GM19328 (cell line): ENCODE measurements around the gene HS3ST5.
"Not testable (repeated sequence)": the region's sequence is repeated elsewhere in the genome, so short reads cannot be mapped to it uniquely, and the experiment has no call there.

Experiments used
- ATAC-seq: cut with Tn5 transposase; IDR thresholded peaks from one replicate; pipeline ENCODE4 v1.9.1; 2021; ENCODE audit warnings: mild to moderate bottlenecking, moderate library complexity; ENCODE audit not compliant: unreplicated experiment

The HS3ST5 gene

DNA sequence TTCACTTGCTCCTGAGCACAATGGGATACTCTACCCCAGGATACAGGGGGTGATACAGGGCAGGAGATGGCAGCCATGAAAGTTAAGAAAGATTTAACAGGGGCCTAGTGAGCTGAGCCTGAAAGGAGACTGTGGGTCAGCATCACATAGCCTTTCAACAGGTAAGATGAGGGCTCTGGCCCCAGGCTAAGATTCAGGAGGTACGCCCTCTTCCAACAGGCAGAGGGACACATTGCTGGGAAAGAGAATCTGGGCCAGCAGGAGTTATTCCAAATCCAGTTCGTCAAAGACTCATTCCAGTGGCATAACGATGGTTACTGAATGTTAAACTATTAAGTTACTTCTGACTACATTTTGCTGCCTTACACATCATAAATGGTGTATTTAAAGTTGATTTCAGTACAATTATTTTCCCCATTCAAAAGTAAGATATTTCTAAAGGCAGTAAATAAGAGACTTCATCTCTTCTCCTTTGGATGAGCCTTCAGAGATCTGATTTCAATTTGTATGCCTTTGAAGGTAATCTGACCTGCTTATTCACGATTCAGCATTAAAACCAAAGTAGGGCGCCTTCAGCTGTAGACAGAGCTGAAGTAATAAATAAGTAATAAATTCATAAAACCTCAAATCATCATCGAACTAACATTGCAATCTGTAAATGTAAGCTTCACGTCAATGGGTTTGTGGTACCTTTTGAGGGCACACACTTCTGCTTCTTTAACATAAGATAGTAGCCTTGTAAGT lies 62.4 kb downstream of the HS3ST5 start:
- ATAC-seq, result no peak

DNA sequence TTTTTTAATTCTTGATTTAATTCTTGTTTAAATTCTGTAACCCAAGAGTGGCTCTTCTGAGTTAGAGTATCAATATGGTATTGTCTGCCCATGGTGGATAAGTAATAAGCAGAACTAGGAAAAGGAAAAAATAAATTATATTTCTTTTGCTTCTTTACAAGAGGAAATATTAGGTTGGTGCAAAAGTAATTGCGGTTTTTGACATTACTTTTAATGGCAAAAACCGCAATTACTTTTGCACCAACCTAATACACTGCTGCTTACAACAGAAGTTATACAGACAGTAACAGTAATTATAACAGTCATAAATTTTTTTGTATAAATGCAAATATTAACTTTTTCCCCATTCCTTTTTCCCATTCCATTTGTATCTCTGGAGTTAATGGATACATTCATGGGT lies 65.6 kb downstream of the HS3ST5 start:
- ATAC-seq, result no peak

DNA sequence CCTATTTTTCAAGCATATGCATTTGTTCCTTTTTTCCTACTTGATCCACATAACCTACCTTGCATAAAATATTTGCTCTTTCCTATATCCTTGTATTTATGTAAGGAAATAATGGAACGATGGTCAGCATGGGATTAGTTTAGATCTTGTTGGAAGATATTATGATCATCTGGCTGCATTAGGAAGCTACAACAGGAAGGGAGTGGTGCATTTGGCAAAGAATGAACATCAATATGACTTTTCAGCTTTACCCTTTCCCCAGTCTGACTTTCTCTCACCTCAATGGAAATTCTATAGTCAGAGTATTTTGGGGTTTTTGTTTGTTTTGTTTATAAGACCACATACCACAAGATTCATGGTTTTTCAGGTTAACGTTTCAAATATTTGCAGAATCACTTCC lies 66.0 kb downstream of the HS3ST5 start:
- ATAC-seq, result no peak

GRCh38 chr6:114274836-114275235 lies 68.0 kb downstream of the HS3ST5 start:
- ATAC-seq, result no peak

DNA sequence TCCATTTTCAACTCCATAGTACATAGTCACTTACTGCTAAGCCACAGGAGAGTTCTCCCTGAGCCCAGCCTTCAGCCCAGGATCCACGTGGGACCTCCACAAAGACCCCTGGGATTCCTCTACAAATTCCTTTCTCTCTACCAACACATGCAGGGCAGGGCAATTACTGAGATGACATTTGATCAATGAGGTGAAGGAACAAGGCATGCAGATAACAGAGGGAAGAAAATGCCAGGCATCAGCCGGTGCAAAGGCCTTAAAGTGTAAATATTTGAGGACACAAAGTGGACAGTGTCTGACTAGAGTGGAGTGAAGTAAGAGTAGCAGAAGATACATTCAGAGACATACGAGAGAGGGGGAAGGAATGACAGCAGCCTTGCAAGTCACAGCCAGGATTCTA lies 70.2 kb downstream of the HS3ST5 start:
- no peak for ATAC-seq

DNA sequence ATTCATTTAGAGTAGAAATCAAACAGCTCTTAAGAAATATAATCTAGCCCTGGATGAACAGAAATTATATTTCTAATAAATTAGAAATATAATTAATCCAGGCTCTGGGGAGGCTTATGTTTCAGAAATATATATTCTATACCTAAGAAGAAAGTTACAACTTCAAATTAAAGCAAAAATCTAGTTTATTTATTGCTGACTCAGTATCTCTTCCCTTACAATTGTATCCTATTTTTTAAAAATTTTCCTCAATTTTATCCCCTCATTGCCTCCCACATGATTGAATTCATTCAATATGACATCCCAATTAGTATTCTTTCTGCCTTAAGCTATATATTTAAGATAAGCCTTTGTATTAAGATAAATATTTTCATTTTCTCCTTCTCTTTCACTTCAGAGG lies 71.4 kb downstream of the HS3ST5 start:
- ATAC-seq, result no peak

- no peak for ATAC-seq
Observed at GRCh38 chr6:114267897-114268296, 74.9 kb downstream of the HS3ST5 start.

- no peak for ATAC-seq
Observed at GRCh38 chr6:114260810-114261209, 82.0 kb downstream of the HS3ST5 start.

DNA sequence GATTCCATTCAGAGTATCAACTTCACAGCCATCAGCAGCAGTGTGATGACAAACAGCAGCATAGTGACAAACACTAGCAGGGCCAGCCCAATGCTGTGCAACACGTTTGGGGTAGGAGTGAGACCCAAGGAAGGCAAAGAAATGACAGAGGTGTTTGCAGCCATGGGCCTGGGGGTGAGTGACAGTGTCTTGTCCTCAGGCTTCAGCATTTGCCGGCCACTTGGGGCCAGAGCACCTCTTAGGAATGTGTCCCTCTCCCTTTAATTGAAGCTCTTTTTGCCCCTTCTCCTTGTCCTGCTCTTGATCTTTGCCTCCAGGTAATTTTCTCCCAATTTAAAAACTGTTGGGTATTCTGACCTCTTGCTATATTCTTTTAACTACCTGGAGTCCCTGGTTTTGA lies 84.4 kb downstream of the HS3ST5 start:
- ATAC-seq, result no peak

DNA sequence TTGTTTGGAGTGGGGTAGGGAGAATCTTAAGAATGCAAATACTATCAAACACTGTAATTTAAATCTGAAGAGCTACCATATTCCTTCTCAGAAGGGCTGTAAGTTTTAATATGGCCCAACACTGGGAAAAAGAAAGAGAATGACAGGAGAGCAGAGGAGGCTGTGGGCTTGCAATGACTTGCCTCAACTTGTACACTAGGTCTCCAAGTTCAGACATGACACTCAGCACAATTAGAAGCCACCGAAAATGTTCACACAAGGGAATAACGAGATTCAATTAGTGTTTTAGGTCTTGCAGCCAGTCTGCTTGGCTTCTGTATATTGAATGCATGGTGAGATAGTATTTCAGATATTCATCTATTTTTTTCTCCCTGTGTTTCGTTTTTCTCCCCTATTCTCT lies 89.4 kb downstream of the HS3ST5 start:
- no peak for ATAC-seq

DNA sequence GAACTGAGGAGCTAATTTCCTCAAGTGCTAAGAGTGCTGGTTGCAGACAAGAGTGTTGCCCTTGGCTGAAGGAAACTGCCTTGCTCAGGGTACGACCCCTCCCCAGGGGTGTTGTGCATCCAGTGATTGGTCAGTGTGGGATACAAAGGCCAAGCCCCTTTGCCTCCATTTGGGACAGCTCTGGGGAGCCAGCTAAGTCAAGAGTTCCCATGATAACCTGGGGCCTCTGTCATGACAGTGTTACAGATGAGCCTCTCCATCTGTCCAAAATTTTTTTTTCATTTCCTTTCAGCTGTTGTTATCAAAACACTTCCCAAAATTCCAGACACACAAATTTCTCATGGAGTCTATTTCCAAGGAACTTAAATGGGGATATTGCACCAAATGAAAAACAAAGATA lies 93.3 kb downstream of the HS3ST5 start:
- ATAC-seq, result no peak

GRCh38 chr6:114247101-114247500 lies 95.7 kb downstream of the HS3ST5 start:
- no peak for ATAC-seq

DNA sequence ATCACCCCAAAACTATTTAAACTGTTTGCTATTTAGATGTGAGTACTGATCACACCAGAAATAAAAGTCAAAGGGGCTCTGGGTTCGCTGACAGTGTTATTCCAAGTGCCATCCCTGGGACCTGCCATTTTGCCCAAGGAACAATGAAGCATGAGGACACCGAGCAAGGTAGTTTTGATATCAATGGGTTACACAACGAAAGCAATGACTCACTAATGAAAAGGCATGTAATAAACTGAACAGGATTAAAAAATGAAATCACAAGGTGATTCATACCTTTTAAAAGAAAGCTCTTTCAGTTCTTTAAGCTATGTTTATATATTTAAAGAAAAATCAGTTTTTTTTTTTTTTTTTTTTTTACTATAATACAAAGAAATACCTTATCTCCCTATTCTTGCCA lies 102.0 kb downstream of the HS3ST5 start:
- no peak for ATAC-seq

DNA sequence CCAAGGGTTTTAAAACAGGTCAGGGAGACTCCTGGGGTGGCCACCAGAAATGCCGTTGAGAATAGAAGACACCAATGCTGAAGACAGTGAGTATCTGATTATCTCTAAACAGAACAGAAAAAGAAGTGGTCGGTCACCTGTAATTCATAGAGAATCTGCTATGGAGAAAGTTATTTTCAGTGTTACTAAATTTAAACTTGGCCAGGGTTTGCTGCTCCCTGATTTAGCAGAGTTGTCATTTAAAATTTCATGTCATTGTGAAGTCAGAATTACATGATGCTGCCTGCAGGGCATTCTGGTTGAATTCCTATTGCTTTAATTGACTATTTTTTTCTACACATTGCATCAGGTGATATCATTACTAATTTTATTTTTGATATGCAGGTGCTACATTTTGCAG lies 114.1 kb downstream of the HS3ST5 start:
- ATAC-seq, result no peak

- no peak for ATAC-seq
Observed at GRCh38 chr6:114227944-114228468, 114.8 kb downstream of the HS3ST5 start.

GRCh38 chr6:114220241-114220640 lies 122.6 kb downstream of the HS3ST5 start:
- ATAC-seq, result no peak

DNA sequence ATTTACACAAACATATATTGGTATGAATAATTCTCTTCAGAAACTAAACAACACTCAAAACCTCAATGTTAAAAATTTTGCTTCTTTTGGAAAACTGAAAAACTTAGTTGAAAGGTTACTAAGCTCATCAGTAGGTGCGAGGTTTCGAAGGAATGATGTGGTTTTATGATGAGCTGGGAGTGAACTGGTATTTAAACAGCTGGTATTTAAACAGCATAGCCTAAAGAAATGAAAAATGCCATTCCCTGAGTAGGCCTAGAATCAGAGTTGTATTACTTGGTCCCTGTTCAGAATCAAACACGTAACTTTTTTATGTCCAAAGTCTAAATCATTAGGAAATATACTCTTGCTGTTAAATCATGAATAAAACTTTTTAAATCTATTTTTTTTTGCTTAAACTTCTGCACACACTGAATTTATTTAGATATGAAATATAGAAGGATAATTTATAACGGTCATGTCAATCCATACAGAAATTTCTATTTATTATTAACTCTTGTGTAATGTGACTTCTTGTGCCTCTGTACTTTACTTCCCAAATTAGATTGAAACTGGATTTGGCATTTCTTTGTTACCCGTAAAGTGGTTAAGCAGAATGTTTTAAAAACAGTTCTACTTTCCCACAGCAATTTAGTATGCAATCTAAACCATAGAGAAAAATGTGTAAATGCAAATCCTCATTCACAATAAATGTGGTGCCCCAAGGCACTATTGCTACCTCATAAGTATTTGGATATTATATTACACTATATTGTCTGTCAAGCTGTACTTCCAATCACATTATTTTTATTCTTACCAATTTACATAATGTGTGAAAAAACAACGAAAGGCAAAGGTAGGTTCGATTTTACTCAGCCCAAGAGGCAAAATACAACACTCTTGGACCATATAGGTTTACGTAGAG lies 124.1 kb downstream of the HS3ST5 start:
- ATAC-seq, result no peak

- not testable (repeated sequence) for ATAC-seq
Observed at GRCh38 chr6:114217996-114218395, 124.8 kb downstream of the HS3ST5 start.

DNA sequence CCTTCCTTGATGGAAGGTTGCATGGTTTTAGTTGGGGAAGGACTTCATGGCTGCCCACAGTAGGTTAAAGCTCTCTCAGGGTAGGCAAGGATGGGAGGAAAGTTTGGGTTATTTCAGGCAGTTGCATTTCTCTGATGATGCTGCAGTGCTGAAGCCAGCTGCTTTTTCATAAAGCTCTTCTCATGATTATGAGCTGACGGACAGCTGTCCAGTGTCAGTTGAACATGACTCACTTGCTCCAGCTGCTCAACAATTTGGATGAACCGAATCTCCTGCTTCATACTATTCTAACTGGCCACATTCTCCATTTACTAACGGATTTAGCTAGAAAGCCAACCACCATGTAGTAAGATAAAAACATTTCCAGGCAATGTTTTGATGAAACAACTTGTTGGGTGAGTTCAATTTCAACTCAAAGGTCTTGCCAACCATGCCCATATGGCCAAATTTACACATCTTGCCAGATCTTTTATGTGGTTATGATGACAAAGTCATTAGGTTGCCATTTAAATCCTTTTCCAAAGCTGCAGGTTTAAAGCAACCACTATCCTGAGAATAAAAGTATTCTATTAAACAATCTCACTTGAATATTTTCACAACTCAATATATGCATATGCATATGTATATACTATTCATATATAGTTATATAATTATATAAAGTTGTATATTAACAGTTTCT lies 125.9 kb downstream of the HS3ST5 start:
- no peak for ATAC-seq

GRCh38 chr6:114210467-114210866 lies 132.4 kb downstream of the HS3ST5 start:
- ATAC-seq, result no peak

- no peak for ATAC-seq
Observed at GRCh38 chr6:114203460-114203859, 139.4 kb downstream of the HS3ST5 start.
